GM12891 (cell line): ENCODE data around the gene NXN.
"Not testable (repeated sequence)": the region's sequence is repeated elsewhere in the genome, so short reads cannot be mapped to it uniquely, and the experiment has no call there.

ENCODE experiments used
- DNase-seq: peaks from one replicate; pipeline ENCODE4 v3.0.0; 2011; ENCODE audit warnings: low spot score; ENCODE audit not compliant: insufficient read length
- FAIRE-seq: peaks from 2 replicates; lab custom pipeline; 2011; peaks lifted over from hg19 to GRCh38; lab: Jason Lieb, UNC
- PAX5 ChIP-seq: IDR thresholded peaks from 2 replicates; pipeline ENCODE4 v1.6.1; 2011; ENCODE audit warnings: low read length, moderate library complexity, mild to moderate bottlenecking; ENCODE audit not compliant: insufficient read depth, severe bottlenecking
- POLR2A ChIP-seq: IDR thresholded peaks from 2 replicates; pipeline ENCODE4 v1.6.1; 2011; ENCODE audit warnings: low read depth, low read length, control low read depth
- POLR2AphosphoS5 ChIP-seq: IDR thresholded peaks from 2 replicates; pipeline ENCODE4 v1.6.1; 2011; ENCODE audit warnings: low read depth, low read length, control low read depth
- POU2F2 ChIP-seq: IDR thresholded peaks from 2 replicates; pipeline ENCODE4 v1.6.1; 2011; ENCODE audit warnings: low read depth, mild to moderate bottlenecking, control low read depth, low read length, moderate library complexity
- SPI1 ChIP-seq: IDR thresholded peaks from 2 replicates; pipeline ENCODE4 v1.6.1; 2011; ENCODE audit warnings: low read depth, low read length, control low read depth
- TAF1 ChIP-seq: IDR thresholded peaks from 2 replicates; pipeline ENCODE4 v1.6.1; 2011; ENCODE audit warnings: low read depth, low read length, control low read depth

Gene NXN

GRCh38 chr17:913207-913606 lies 66.4 kb downstream of the NXN start:
- no peak for FAIRE-seq
- no peak for DNase-seq
- no peak for TF ChIP-seq TAF1
- no peak for TF ChIP-seq POLR2A
- TF ChIP-seq SPI1, result no peak
- TF ChIP-seq POLR2AphosphoS5, result no peak
- no peak for TF ChIP-seq PAX5
- no peak for TF ChIP-seq POU2F2

DNA sequence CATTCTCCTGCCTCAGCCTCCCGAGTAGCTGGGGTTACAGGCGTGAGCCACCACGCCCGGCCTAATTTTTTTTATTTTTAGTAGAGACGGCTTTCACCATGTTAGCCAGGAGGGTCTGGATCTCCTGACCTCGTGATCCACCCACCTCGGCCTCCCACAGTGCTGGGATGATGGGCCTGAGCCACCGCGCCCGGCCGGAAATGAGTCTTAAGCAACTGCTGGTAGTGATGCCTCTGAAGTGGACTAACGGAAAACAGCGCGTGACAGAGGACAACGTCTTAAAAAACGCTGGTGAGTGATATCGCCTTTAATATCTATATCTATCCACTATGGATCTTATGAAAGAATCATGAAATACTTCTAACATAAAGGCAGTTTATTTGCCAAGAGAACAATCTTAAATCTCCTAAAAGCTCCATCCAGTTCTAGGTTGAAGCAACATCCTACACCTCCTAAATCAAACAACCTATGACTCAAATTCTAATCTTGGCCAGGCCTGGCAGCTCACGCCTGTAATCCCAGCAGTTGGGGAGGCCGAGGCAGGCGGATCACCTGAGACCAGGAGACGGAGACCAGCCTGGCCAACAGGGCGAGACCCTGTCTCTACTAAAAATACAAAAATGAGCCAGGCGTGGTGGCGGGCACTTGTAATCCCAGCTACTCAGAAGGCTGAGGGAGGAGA lies 69.8 kb downstream of the NXN start:
- DNase-seq (no peak), FAIRE-seq (no peak)
- TF ChIP-seq POU2F2, result no peak
- no peak for TF ChIP-seq TAF1
- TF ChIP-seq POLR2AphosphoS5, result no peak
- TF ChIP-seq PAX5, result no peak
- no peak for TF ChIP-seq SPI1
- TF ChIP-seq POLR2A, result no peak

- FAIRE-seq (no peak), DNase-seq (no peak)
- TF ChIP-seq SPI1 (no peak), POLR2A (no peak), POLR2AphosphoS5 (no peak), PAX5 (no peak), POU2F2 (no peak), TAF1 (no peak)
These were observed 71.9 kb downstream of the NXN start for GRCh38 chr17:907725-908124.

DNA sequence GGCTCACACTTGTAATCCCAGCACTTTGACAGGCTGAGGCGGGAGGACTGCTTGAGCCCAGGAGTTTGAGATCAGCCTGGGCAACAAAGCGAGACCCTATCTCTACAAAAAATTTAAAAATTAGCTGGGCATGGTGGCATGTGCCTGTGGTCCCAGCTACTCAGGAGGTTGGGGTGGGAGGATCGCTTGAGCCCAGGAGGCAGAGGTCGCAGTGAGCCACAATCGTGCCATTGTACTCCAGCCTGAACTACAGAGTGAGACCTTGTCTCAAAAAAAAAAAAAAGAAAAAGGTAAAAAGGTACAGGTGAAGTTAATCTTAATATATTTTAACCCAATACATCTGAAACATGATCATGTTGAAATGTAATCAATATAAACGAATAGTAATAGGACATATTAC lies 73.9 kb downstream of the NXN start:
- DNase-seq, FAIRE-seq: not testable (repeated sequence)

GRCh38 chr17:903691-904481 lies 75.7 kb downstream of the NXN start:
- TF ChIP-seq POLR2A (no peak), PAX5 (no peak), TAF1 (no peak), SPI1 (no peak), POU2F2 (no peak), POLR2AphosphoS5 (no peak)
- FAIRE-seq (no peak), DNase-seq (no peak)

DNA sequence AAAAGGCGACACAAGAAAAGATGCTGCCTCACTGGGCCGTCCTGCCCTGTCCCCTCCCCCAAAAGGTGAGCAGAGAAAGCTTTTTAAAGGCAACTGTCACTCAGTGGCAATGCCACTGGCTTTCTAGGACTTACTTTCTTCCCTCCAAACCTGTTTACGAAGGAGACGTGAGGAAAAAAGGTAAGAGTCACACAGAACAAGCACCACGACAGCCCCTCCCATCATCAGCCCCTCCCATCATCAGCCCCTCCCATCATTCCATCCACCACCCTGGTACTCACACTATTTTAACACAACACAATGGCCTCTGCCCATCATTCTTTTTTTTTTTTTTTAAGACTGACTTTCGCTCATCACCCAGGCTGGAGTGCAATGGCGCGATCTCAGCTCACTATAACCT lies 77.1 kb downstream of the NXN start:
- TF ChIP-seq TAF1, result no peak
- no peak for TF ChIP-seq PAX5
- TF ChIP-seq POLR2A, result no peak
- TF ChIP-seq POU2F2, result no peak
- no peak for TF ChIP-seq SPI1
- no peak for TF ChIP-seq POLR2AphosphoS5
- no peak for DNase-seq
- no peak for FAIRE-seq

DNA sequence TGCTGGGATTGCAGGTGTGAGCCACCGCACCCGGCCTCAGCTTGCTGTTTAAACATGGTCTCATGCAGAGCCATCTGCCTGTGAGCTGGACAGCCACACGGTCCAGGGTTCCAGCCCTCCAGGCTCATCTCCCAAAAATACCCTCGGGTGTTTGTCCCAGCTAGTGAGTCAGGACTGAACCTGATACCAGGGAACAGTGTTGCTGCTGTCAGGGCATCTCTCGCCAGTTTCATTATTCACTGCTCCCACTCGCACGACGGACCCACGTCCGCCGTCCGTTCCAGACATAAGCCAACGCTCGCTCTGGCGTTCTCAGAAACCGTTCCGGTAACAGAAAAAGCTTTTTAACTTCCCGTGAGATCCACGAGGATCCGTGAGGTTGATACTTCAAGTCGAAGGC lies 77.6 kb downstream of the NXN start:
- TF ChIP-seq POLR2AphosphoS5 (no peak), PAX5 (no peak), SPI1 (no peak), POU2F2 (no peak), POLR2A (no peak), TAF1 (no peak)
- FAIRE-seq (no peak), DNase-seq (no peak)

DNA sequence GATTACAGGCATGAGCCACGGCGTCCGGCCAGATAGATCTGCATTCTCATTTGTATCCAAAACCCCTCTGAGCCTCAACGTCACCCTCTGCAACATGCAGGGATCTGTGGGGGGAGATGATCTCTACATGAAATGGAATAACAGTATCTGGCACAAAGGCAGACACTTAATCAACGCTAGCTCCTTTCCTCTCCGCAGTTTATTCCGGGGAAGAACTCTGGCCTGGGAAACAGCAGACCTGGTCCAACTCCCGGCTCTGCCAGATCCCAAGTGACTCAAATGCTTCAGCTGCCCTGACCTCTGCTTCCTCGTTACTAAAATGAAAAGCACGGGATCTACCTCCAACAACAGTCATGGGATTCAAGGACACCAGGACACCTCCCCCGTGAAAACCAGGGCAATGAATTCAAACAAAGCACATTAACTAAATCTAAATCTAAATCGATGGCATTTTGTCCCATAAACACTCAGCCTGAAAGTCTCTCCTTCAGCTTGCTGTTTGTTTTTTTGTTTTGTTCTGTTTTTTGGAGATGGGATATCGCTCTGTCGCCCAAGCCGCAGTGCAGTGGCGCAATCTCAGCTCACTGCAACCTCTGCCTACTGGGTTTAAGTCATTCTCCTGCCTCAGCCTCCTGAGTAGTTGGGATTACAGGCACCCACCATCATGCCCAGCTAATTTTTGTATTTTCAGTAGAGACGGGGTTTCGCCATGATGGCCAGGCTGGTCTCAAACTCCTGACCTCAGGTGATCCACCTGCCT lies 78.2 kb downstream of the NXN start:
- DNase-seq (no peak), FAIRE-seq (no peak)
- TF ChIP-seq POLR2AphosphoS5 (no peak), POLR2A (no peak), TAF1 (no peak), PAX5 (no peak), POU2F2 (no peak), SPI1 (no peak)

DNA sequence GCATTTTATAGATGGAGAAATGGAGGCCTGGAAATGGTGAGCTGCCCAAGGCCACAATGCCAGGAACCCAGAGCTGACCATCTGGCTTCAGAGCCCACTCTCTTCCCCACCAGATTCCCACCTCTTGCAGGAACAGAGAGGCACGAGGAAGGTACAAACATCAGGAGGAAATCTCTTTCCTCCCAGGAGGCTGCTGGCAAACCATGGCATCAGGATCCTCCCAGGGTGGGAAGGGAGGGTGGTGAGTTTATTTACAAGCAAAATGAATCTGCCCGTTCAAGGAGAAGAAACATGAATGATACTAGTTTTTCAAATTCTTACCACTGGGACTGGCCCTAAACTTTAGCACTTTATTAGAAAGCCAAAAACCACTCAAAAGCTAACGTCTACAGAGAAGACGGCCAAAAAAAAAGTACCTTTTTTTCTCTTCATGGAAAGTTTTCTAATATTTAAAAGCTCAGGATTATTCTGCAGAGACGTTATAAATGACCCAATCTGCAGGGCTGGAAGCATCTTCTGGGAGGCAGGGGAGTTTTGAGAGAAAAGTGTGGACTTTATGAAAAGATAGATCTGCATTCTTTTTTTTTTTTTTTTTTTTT lies 79.1 kb downstream of the NXN start:
- DNase-seq (no peak), FAIRE-seq (no peak)
- TF ChIP-seq POLR2AphosphoS5 (no peak), POLR2A (no peak), TAF1 (no peak)
